ENCODE measurements around the gene KCNK17.

Gene KCNK17

GRCh38 chr6:39266375-39266774, 47.8 kb downstream of the KCNK17 start:
- DNase-seq, result no peak

- no peak for DNase-seq
These were observed 50.7 kb downstream of the KCNK17 start for GRCh38 chr6:39263303-39264037.

- DNase-seq, result no peak
These were observed 52.5 kb downstream of the KCNK17 start for GRCh38 chr6:39261751-39262150.

- DNase-seq, result no peak
These were observed 53.3 kb downstream of the KCNK17 start for GRCh38 chr6:39260953-39261352.

- DNase-seq, result no peak
These were observed 53.8 kb downstream of the KCNK17 start for GRCh38 chr6:39260456-39260855.

GRCh38 chr6:39256294-39256940, 57.8 kb downstream of the KCNK17 start:
- DNase-seq, result no peak

- DNase-seq, result no peak
These were observed 59.2 kb downstream of the KCNK17 start for GRCh38 chr6:39254999-39255535.

- no peak for DNase-seq
These were observed 62.8 kb downstream of the KCNK17 start for GRCh38 chr6:39251406-39251805.

GRCh38 chr6:39250507-39250906, 63.7 kb downstream of the KCNK17 start:
- DNase-seq, result no peak

- no peak for DNase-seq
These were observed 64.9 kb downstream of the KCNK17 start for GRCh38 chr6:39249278-39249677.

Measured in NK-92 treated with Interleukin-12 subunit alpha and Interleukin-12 subunit beta, amount 100 ng/mL, for 24 hours (cell line).